SW 1271 (cell line): ENCODE results near the gene CD248.
A peak's percentile ranks its signal among the peaks of the same experiment; 100 is the strongest.

ENCODE experiments used
- DNase-seq, 2 experiments: peaks; one replicate each; lab custom pipeline; 2025; lab: John Stamatoyannopoulos, UW

CD248 gene

DNA sequence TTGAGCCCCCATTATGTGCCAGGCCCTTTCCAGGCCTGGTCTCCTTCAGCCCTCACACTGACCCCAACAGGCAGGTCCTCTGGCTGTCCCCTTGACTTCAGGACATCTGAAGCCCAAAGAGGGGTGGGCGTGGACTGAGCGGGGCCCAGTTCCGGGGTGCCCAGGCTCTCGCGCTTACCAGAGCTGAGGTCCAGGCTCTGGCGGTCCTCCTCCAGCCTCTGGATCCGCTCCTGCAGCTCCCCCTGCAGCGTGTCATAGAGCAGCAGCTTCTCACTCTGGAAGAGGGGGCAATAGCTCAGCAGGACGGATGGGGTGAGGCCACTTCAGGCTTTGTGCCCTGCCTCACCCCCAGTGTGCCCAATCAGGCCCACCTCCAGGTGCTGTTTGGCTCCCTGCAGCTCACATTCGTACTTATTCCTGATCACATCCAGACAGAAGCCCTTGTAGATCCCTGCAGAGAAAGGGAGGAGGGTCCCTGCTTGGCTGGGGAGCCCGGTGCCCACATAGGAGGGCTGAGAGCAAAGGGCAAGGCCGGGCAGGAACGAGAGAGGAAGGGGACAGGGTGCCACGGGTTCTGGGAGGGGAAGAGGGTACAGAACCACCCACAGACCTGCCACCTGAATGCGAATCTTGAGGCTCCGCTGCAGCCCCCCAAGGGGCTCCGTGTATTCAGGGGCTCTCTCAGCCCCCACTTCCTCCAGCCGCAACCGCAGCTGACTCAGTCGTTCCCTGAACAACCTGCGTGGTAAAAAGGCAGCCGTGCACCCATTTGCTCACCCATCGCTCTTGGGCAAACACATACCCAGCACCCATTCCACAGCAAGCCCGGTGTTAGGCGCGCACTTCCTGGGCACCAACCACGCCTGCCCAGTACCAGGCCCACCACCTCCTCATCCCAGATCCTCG, 24.0 kb upstream of the CD248 start:
- no peak for DNase-seq

DNA sequence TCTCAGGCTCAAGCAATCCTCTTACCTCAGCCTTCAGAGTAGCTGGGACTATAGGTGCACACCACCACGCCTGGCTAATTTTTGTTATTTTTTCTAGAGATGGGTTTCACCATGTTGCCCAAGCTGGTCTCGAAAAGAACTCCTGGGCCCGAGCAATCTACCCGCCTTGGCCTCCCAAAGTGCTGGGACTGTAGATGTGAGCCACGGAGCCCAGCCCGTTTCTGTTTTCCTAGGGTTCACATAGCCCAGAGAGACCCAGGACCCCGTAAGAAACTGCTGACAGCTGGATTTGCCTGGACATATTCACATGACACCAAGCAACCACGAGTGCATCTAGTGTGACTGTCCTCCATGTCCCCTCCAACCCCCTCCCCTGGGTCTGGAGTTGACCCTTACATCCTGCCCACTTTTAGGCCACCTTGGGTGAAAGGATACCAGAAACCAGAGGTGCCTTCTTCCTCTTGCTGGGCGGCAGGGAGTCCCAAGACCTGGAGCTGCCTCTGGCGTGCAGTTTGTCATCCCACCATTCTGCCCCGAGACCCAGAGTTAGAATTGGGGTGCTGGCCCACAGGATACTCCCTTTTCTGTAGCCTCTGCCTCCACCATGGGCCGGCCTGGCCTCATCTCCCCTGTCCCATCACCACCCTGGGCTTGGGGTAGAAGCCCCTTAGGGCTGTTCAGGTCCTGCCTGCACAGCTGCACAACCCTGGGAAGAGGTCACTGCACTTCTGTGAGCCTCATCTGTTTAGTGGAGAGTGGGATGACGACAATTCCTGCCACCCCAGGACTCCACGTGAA, 23.0 kb upstream of the CD248 start:
- no peak for DNase-seq

DNA sequence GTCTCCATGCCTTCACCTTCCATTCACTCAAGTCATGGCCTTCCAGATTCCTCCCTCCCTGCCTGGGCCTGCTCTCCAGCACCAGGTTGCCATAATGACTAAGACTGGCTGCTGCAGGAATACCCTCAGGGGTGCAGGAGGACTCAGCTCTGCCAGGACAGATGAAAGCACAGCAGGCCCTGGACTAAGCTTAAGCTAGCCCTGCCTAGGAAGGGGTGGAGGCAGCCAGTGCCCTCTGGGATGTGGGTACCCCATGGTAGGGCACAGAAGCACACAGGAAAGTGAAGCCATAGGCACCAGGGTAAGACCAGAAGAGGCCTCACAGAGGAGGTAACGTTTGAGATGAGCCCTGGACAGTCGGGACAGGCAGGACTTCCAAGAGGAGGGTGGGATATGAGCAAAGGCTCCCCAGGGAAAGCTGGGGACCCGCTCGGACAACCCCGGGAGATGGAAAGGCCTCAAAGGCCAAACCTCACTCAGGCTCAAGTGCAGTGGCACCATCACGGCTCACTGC, 22.4 kb upstream of the CD248 start:
- no peak for DNase-seq

DNA sequence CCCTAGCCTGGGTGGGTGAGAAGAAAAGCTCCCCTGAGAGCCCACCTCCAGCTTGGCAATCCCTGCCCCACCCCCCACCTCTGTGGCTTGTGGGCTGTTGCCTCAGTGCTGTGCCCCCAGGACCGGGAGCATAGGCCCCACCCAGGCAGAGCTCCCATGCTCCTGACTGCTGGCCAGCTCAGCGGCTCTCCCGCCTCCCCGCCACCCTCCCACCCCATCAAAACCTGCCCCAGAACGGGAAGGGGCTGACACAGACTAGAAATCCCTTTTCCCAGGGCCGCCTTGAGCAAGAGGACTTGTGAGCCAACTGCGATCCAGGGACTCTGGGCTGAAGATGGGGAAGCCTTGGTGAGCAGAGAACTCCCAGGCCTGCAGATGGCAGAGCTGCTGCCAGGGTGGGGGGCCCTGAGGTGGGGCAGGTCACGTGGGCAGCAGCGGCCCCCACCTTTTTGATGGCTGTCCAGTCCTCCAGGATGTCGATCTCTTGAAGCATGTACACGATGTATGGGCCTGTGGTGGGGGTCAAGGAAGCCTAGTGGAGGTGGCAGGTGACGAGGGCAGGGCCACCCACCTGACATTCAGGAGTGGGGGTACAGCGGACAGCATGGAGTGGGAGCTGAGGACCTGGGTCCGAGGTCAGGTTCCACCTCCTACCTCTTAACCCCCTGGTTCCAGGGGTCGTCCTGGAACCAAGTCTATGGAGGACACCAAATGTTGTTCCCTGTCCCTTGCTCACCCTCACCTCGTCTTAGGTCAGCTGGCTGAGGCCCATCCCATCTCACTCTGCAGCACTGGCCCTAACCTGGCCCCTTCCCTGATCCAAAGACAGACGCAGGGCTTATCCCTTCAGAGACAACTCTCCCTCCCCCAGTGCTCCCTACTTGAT, 21.7 kb upstream of the CD248 start:
- no peak for DNase-seq

DNA sequence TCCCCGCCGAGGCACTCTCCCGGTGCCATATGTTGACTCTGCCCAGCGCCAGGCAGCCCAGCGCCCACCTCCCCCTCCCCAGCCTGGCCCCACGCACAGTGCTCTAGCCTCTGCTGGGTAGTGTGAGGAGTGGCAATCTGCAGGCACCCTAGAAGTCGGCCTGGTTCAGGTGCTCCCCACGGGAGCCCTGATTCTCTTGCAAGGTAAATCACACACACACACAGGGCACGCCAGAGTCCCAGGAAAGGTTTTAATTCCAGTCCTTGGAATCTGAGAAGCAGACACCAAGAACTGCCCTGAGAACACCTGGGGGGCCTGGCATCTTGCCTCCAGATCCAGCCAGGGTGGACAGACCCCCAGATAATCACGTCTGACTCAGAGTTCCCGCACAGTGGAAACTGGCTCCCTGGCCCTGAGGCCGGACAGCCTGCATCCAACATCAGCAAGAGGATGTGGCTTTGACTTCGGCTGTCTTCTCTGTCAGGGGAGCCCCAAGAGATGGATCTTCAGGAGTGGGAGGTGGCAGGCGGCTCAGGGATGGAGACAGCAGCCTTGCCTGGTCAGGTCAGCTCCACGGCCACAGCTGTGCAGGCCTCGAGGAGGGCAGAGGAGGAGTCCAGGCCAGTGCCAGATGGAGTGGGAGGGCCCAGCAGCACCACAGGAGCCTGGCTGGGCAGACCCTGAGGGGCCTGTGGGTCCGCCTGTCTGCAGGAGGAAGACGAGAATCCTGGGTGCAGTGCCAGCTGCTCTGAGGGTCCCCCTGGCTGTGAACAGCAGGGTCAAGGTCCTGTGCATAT, 20.5 kb upstream of the CD248 start:
- no peak for DNase-seq

DNA sequence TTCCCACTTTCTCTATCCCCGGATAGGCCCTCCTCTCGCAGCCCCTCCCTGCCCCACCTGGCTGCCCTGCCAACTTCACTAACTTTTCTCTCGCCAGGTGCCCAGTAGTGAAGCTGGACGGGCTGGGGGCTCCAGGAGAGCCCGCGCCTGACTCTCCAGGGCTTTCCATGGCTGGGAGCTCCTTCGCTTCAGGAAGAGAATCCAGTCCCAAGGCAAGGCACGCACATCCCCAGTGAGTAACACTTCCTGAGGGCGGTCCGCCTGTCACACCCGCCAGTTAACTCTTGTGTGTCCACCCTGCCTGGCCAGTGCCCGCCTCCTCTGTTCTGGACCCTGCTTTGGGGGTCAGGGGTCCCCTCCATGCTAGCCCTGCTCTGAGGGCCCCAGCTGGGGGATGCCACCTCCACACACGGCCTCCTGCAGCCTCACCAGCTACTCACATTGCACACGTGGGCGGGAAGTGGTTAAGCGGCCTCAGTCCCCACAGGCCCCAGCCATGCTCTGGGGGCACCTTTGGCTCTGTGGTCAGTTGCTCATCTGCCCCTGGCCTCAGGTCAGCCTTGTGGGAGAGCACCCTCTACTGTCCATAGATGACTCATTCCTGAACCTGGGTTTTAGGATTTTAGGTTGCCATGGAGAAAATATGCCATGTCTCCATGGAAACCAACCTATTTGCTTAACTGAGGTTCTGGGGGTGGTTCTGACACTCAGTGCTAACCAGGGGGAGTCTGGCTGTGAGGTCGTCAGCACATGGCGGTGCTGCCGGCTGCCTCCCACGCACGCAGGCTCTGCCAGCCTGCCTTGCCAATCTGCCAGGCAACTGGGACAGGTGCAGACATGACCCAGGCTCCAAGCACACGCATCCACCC, 19.6 kb upstream of the CD248 start, which contains the start of gene RIN1:
RIN1 (minus strand) TSS at position 201 of the 869 bp plus-strand sequence; CDS start at position 169, 32 bp downstream.
- peak; percentile 96 to 97 for DNase-seq

DNA sequence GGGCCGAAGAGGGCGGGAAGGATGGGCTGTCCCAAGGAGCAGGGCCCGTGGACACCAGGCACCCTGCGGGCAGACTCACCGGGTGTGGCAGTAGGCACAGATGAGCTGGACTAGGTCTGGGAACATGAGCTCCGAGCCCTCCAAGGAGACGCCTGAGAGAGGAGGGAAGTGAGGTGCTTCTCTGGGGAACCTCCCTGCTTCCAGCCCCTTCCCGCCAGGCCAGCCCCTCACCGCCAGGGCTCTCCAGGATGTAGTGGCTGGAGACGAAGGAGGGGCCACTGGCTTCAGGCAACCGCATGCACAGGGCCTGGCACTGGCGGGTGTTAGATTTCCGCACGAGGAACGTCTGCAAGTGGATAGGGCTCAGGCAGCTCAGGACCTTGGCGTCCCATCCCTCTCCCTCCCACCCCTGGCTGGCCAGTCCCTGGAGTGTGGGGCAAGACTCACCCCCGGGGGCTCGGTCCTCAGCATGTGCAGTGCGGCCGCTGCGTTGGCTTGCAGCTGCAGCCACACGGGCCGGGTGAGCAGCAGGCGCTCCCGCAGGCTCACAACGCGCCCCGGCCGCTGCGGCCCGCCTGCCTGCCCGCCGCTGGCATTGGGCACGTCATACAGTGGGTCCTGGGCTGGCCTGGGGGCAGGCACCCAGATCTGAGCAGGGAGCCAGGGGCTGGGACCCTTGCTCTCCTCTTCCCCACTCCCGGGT, 18.8 kb upstream of the CD248 start:
- peak in 1 of 2 experiments; percentile 38 for DNase-seq

DNA sequence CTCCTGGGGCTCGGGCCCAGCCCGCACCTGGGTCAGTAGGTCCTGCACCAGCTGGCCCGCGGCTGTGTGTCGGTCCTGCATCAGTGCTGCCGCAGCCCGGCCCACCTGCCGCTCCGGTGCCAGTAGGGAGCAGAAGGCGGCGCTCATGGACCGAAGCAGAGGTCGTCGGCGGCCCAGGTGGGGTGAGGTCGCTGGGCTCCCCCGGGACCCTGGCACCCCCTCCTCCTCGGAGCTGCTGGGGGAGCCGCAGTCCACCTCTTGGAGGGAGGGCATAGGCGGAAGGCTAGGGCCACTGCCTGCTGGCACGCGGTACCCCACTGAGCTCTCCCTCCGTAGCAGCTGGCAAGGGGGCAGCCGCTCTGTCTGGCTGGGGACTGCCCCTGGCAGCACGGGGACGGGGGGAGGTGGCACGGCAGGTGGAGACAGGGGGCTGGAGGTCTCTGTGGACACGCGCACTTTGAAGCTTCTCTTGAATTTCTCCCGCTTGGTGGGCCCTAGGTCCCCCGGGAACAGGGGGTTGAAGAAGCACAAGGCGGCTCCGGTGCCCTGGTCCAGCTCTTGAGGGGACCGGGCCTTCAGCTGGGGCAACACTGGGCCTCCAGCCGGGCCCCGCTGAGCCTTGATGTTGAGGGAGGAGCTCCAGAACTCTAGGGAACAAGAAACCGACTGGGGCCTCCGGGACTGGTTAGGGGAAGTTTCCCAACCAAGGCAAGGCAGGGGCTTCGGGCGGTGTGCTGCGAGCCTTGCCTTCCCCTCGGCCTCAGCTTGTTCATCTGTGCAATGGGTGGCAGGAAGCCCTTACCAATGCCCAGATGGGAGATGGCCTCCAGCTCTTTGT, 18.0 kb upstream of the CD248 start:
- DNase-seq = no peak

DNA sequence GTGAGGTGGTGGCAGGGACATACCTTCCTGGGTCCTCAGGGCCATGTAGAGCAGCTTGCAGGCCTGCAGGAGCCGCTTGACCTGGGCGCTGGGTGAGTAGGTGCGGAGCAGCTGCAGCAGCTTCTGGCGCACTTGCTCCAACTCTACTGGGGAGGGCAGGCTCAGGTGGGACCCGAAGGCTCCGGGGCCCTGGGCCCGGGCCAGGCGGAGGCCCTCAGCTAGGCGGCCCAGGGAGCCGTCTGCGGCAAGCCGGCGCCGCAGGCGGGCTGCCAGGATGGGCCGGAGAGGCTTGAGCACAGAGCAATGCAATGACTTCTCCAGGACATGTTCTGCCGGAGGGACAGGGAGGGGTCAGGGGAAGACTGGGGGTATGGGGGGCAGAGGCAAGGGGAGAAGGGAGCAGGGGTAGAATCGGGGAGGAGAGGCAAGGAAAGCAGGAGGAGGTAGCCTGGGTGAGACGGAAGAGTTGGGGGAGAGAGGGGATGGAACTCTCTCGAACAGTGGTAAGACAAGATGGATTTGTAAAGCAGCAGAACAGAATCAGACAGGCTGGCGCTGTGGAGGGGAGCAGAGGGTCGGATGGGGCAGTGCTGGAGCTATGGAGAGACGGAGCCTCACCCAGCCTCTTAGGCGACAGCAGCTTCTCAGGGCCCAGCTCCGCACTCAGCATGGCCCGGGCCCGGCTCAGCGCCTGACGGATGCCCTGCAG, 17.2 kb upstream of the CD248 start:
- DNase-seq = no peak

DNA sequence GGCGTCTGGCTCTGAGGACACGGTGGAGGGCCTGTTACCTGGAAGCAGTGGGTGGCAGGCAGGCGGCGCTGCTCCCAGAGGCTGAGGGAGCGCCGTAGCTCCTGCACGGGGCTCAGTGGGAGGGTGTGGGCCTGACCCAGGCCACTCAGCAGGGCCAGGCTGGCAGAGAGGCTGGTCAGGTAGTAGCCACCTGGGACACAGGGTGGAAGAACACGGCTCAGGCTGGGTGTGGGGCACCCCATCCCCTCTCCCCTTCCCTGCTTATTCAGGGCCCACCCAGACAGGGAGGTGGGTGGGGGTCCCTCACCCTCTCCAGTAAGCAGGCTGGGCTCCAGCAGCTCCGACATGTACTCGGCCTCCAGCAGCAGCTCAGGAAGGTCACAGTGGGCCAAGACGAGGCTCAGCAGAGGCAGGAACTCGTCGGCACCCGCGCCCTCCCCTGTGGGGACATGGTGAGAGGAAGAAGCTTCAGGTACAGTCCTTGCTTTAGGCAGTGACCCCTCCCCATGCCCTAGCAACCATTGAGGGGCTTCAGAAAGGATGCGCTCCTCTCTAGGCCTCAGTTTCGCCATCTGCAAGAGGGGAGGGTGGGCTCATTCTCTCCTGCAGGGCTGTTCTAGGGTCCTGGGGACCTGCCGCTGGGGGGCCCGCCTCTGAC, 16.5 kb upstream of the CD248 start:
- DNase-seq = no peak

DNA sequence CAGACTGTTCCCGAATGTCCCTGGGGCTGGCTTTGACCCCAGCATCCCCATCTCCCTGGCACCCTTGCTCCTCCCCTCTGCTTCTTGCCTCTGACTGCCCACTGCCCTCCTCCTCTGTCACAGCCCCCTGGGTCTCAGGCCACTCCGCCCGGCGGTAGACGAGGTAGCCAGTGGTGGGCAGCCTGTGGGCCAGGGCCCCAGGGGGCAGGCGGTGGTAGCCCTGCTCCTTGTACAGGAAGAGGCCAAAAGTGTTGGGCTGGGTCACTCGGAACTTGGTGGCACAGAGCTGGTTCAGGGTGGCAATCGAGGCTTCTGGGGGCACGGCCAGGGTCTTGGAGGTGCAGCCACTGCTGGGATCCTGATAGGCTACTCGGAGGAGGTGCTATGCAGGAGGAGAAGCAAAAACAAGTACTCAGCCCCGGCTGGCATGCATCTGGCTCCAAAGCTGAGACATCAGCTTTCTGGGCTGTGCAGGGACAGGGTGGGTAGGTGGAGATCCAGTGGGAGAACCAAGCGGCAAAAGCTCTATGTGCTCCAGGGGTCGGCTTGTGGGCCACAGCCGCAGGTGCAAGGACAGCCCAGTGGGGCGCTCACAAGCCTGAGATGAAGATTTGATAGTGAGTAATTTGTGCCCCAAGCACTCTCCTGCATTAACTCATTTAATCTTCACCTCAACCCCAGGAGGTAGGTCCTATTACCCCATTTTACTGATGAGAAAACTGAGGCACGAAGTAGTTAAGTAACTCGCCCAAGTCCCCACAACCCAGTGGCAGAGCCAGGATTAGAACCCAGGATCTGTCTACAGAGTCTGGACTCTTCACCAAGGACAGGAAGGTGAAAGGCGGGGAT, 15.8 kb upstream of the CD248 start:
- no peak for DNase-seq

DNA sequence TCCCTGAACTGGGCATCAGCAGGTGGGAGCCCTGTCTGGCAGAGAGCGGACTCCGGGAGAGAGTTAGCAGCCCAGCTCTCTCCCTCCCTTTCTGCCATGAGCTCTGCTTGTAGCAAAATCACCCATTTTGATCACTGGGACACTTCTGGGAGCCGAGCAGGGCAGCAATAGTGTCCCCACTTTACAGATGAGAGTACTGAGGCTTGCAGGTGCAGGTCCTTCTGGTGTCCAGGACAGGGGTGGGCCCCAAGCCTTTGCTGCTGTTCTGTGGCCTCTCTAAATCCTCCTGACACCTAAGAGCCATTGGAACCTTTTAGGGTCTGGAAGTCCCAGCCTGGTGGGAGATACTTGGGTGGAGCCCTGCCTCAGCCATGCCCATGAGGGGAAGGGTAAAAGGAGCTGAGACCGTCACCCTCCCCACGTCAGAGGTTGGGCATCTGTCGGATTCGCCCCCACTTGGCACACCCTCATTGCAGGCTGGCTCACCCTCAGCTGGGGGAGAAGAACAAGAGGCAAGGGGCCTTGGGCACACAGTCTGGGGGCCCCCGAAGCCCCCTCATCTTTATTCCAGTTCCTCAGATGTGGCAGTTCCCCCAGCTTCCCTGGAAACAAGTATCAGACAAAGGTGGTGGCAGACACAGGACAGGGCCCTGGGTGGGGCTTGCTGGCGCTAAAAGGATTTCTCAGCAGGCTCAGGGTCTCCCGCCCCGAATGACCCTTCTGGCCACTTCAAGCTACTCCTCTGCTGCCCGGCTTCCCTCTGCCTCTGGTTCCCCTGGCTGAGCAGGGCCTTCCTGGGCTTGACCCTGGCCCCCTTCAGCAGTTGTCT, 14.9 kb upstream of the CD248 start:
- no peak for DNase-seq

DNA sequence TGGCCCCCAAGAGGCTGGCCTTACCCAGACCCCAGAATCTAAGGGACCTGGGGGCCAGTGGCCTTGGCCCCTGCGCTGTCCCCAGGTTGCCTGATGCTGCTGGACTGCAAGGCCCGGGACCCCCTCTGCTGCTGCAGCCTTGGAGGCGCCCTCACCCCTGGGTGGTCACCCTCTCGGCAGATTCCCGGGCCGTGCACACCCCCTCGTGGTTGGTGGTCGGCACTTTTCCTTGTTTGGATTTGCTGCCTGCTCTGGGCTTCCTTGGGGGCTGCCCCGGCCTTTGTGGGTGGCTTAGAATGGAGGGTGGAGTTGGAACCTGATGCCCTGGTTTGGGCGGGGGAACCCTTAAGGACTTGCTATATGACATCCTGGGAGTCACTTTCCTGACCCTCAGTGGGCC, 14.1 kb upstream of the CD248 start:
- no peak for DNase-seq

DNA sequence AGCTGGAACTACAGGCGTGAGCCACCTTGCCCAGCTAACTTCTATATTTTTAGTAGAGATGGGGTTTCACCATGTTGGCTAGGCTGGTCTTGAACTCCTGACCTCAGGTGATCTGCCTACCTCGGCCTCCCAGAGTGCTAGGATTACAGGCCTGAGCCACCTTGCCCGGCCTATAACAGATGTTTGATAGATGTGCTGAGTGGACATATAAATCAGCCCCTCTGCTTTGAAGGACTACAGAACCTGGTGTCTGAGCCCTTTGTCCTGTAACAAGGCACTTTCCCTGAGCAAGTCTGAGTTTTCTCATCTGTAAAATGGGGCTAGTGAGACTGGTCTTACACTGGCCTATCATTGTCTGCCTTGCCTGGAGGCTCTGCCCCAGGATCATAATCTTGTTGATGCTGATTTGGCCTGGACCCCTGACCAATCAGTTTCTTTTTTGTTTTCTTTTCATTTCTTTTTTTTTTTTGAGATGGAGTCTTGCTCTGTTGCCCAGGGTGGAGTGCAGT, 12.4 kb upstream of the CD248 start:
- DNase-seq = no peak
